HepG2 (cell line): Measurements from ENCODE around the gene TNK1. TPM values are rescaled to one million over a fixed set of nuclear protein-coding genes. Genes with fewer than 3 reads are reported as not detected.

Experiments
- EHMT2 ChIP-seq: fragments of 200-600 bp; sonication (generic); IDR thresholded peaks from 2 replicates; pipeline ENCODE4 v1.7.0; 2017; ENCODE audit warnings: antibody characterized with exemption, low read depth, low read length, borderline replicate concordance
- FOXO4 ChIP-seq: sonication (generic); formaldehyde crosslinking; conservative IDR thresholded peaks from 2 replicates; pipeline ENCODE4 v1.8.1; 2023; ENCODE audit warnings: missing genetic modification reagents
- HIVEP1 ChIP-seq: sonication (generic); formaldehyde crosslinking; IDR thresholded peaks from 2 replicates; pipeline ENCODE4 v1.4.0; 2020; ENCODE audit warnings: mild to moderate bottlenecking, missing genetic modification reagents
- HNF1B ChIP-seq: sonication (generic); formaldehyde crosslinking; IDR thresholded peaks from 2 replicates; pipeline ENCODE4 v1.5.1; 2020; ENCODE audit warnings: mild to moderate bottlenecking, moderate library complexity, missing genetic modification reagents
- HNRNPH1 ChIP-seq: fragments of 200-400 bp; formaldehyde crosslinking; optimal IDR thresholded peaks from 2 replicates; pipeline ENCODE3; 2017; ENCODE audit warnings: mild to moderate bottlenecking, low read depth, low read length
- POLR2A ChIP-seq, 2 experiments: IDR thresholded peaks; 2 replicates each; pipeline ENCODE4 v1.6.1; 2011; ENCODE audit warnings: low read depth in 2 of 2, low read length in 2 of 2, mild to moderate bottlenecking in 1 of 2, moderate library complexity in 1 of 2; ENCODE audit not compliant: insufficient read depth in 1 of 2
- RARG ChIP-seq: sonication (generic); formaldehyde crosslinking; IDR thresholded peaks from 2 replicates; pipeline ENCODE4 v1.4.0; 2020; ENCODE audit warnings: low read depth, mild to moderate bottlenecking, missing genetic modification reagents
- SMAD9 ChIP-seq: sonication (generic); formaldehyde crosslinking; IDR thresholded peaks from 2 replicates; pipeline ENCODE4 v1.5.1; 2020; ENCODE audit warnings: mild to moderate bottlenecking, missing genetic modification reagents
- TOPORS ChIP-seq: sonication (generic); formaldehyde crosslinking; IDR thresholded peaks from 2 replicates; pipeline ENCODE4 v1.8.0; 2023; ENCODE audit warnings: mild to moderate bottlenecking, missing genetic modification reagents
- XBP1 ChIP-seq: sonication (generic); formaldehyde crosslinking; IDR thresholded peaks from 2 replicates; pipeline ENCODE4 v1.5.0; 2020; ENCODE audit warnings: missing genetic modification reagents
- YEATS4 ChIP-seq: sonication (generic); formaldehyde crosslinking; IDR thresholded peaks from 2 replicates; pipeline ENCODE4 v1.4.0; 2020; ENCODE audit warnings: missing genetic modification reagents, borderline replicate concordance
- ZFX ChIP-seq: sonication (generic); formaldehyde crosslinking; IDR thresholded peaks from 2 replicates; pipeline ENCODE4 v1.4.0; 2020; ENCODE audit warnings: mild to moderate bottlenecking, low read depth, missing genetic modification reagents, moderate library complexity
- ZGPAT ChIP-seq: IDR thresholded peaks from 2 replicates; pipeline ENCODE4 v1.6.1; 2016; ENCODE audit warnings: mild to moderate bottlenecking
- ZNF225 ChIP-seq: sonication (generic); formaldehyde crosslinking; IDR thresholded peaks from 2 replicates; pipeline ENCODE4 v1.4.0; 2020; ENCODE audit warnings: mild to moderate bottlenecking, missing genetic modification reagents
- ZNF335 ChIP-seq: sonication (generic); formaldehyde crosslinking; IDR thresholded peaks from 2 replicates; pipeline ENCODE4 v1.4.0; 2020; ENCODE audit warnings: missing genetic modification reagents
- ZNF615 ChIP-seq: sonication (generic); formaldehyde crosslinking; IDR thresholded peaks from 2 replicates; pipeline ENCODE4 v1.5.0; 2020; ENCODE audit warnings: mild to moderate bottlenecking, missing genetic modification reagents, borderline replicate concordance
- ZNF770 ChIP-seq: sonication (generic); formaldehyde crosslinking; IDR thresholded peaks from 2 replicates; pipeline ENCODE4 v1.5.0; 2020; ENCODE audit warnings: mild to moderate bottlenecking, missing genetic modification reagents
- ZSCAN12 ChIP-seq: sonication (generic); formaldehyde crosslinking; IDR thresholded peaks from 2 replicates; pipeline ENCODE4 v1.9.0; 2021; ENCODE audit warnings: mild to moderate bottlenecking, missing genetic modification reagents
- polyA plus RNA-seq, 8 experiments: library from polyadenylated mRNA; depleted of rRNA in 3 of 8; stranded (reverse) in 7 of 8; unstranded in 1 of 8; fragments of >200 nt; fragmentation: Illumina TruSeq in 4 of 8; extraction: Trizol in 4 of 8; gene quantifications; 2 replicates each; pipeline versions ENCODE4 v1.2.1 to v1.2.3, GENCODE V29; 2011 to 2016; ENCODE audit warnings: low read depth in 4 of 8, missing spikeins in 1 of 8, mixed read lengths in 1 of 8; ENCODE audit not compliant: insufficient read depth in 1 of 8
- total RNA-seq, 5 experiments: library from RNA; depleted of rRNA; stranded (reverse); fragments of >200 nt; fragmentation: Illumina TruSeq; extraction: Trizol; gene quantifications; 2 replicates each; pipeline ENCODE4 v1.2.3, GENCODE V29; 2016; ENCODE audit warnings: low read depth in 1 of 5
- TF ChIP-seq, protein P1 (sequence below): sonication (generic); formaldehyde crosslinking; IDR thresholded peaks from 2 replicates; pipeline ENCODE4 v1.4.0; 2020; ENCODE audit warnings: missing genetic modification reagents, borderline replicate concordance

TNK1 gene
- total and polyA plus RNA-seq, 2 of the 13 experiments (the other 11 are each of a cell fraction or from before 2014, with no cell fraction given) = 2.0 to 3.5 TPM

- peak; percentile 62; the same call in 1 of the 2 replicates for TF ChIP-seq ZGPAT (CRISPR knock-in tag)
- TF ChIP-seq ZNF615 = no peak
- TF ChIP-seq, protein P1, sequence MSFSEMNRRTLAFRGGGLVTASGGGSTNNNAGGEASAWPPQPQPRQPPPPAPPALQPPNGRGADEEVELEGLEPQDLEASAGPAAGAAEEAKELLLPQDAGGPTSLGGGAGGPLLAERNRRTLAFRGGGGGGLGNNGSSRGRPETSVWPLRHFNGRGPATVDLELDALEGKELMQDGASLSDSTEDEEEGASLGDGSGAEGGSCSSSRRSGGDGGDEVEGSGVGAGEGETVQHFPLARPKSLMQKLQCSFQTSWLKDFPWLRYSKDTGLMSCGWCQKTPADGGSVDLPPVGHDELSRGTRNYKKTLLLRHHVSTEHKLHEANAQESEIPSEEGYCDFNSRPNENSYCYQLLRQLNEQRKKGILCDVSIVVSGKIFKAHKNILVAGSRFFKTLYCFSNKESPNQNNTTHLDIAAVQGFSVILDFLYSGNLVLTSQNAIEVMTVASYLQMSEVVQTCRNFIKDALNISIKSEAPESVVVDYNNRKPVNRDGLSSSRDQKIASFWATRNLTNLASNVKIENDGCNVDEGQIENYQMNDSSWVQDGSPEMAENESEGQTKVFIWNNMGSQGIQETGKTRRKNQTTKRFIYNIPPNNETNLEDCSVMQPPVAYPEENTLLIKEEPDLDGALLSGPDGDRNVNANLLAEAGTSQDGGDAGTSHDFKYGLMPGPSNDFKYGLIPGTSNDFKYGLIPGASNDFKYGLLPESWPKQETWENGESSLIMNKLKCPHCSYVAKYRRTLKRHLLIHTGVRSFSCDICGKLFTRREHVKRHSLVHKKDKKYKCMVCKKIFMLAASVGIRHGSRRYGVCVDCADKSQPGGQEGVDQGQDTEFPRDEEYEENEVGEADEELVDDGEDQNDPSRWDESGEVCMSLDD (CRISPR knock-in tag) = no peak
- TF ChIP-seq HNF1B (CRISPR knock-in tag) = peak; percentile 69; the same call in 1 of the 2 replicates
- TF ChIP-seq ZFX (CRISPR knock-in tag) = peak; percentile 78
- TF ChIP-seq EHMT2 = no peak
- TF ChIP-seq POLR2A (IDR thresholded peaks at IDR 0.05; ENCODE audit: insufficient read depth in 1 of 2, low read depth in 2 of 2, low read length in 2 of 2) = peak; percentile 59 to 84; a peak in 3 of 4 replicates
- TF ChIP-seq YEATS4 (CRISPR knock-in tag) = peak; percentile 78; the same call in 1 of the 2 replicates
- no peak for TF ChIP-seq HNRNPH1
- TF ChIP-seq XBP1 (CRISPR knock-in tag) = no peak
- no peak for TF ChIP-seq HIVEP1 (CRISPR knock-in tag)
- no peak for TF ChIP-seq SMAD9 (CRISPR knock-in tag)
- no peak for TF ChIP-seq ZSCAN12 (CRISPR knock-in tag)
- peak; percentile 40; the same call in 1 of the 2 replicates for TF ChIP-seq ZNF770
- no peak for TF ChIP-seq RARG (CRISPR knock-in tag)
- 0 out of 2 replicates have a peak, but pooled peaks have one; percentile 51 for TF ChIP-seq ZNF225 (CRISPR knock-in tag)
- TF ChIP-seq ZNF335 (CRISPR knock-in tag) = no peak
- TF ChIP-seq FOXO4 (CRISPR knock-in tag) = no peak
- TF ChIP-seq TOPORS (CRISPR knock-in tag) = peak; percentile 73; the same call in 1 of the 2 replicates
Observed at GRCh38 chr17:7394452-7395191, 13.7 kb downstream of the TNK1 start, which contains the start of gene PLSCR3 (continued).
